Stimulated activated CD4-positive, alpha-beta T cell treated with anti-CD3 and anti-CD28 coated beads, TNF-alpha, amount 100 ng/mL, for 4 hours (primary cell): ENCODE results near the gene DPYSL3.
"Not testable (repeated sequence)": the region's sequence is repeated elsewhere in the genome, so short reads cannot be mapped to it uniquely, and the experiment has no call there.

Experiments
- DNase-seq, 3 experiments: peaks; one replicate each; pipeline ENCODE4 v3.0.0-alpha.2; 2020; ENCODE audit warnings: low read depth in 3 of 3

The DPYSL3 gene

DNA sequence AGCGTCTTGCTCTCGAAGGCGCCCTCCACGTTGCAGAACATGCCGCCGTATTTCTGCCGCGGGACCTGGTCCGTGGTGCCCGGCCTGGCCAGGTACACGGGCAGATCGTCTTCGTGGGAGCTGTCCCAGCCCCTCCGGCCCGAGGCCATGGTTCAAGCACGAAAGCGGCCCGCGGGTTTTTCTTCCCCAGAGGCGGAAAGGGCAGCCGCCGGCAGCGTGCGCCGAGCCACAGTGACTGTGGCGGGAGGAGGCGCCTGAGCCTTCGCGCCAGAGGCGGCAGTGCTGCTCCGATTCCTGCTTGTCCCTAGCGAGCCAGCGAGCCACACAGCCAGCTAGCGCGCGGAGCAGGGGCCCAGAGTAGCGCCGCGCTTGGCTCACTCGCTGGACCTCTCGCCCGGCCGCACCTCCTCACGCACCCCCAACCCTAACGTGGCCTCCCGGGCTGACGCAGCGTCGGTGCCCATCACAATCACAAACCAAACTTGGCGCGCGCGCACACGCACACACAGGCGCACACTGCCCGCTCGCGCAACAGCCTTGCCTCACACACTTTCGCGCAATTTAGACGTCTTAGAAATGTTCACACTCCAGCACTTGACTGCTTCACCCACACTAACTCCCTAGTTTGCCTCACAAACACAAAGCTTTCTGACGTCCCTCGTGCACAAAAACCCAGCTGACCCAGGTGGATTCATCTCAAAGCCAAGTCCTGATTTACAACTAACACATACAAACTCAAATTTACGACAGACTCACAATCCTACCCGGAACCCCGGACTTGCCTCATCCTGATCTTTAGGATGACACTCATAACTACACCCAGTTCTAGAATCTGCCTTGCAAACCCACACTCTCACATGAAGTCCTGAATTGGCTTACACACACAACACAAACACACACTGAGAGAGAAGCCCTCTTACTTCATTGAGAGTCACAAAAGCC, at the start of gene DPYSL3:
TSS of gene DPYSL3 (minus strand) at position 359 of the 942 bp plus-strand sequence. CDS start at position 149, 210 bp downstream.
- DNase-seq, result no peak

- DNase-seq, result no peak
These were observed 49.0 kb upstream of the DPYSL3 start for GRCh38 chr5:147558826-147559225.

DNA sequence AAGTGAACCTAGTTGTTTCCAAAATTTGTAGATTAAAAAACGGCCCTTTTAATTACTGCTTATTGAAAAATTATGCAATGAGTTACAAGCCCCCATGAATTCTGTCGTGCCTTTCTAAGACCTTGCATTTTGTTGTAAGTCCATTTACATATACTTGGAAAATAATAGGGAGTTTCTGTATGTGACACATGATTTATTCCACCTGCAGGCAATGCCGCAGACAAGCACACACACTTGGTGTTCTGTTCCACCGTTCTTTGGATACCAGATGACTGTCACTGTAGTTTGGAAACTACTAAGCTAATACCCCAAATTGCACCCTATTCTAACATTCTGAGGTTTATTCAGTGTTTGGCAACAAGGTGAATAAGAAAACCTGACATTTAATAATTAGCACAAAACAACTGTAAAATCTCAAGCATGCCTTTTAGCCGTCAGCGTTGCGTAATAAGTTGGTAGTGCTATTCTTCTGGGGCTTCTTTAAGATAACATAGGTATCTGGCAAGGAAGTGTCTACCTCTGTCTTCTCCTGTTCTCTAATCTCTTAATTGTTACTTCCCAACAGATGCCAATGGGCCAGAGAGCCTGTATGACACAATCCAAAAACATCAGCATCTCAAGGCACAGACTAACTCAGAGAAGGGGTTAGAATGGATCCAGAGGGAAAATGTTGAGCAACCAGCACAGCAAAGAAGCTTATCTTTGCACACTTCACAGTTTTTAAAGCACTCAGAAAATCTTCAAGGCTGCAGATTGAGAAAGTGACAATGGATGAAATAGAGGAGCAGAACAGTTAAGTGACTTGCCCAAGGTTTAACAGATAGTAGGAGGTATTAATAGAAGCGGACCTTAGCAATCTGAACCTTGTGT, 48.2 kb upstream of the DPYSL3 start:
- no peak for DNase-seq

DNA sequence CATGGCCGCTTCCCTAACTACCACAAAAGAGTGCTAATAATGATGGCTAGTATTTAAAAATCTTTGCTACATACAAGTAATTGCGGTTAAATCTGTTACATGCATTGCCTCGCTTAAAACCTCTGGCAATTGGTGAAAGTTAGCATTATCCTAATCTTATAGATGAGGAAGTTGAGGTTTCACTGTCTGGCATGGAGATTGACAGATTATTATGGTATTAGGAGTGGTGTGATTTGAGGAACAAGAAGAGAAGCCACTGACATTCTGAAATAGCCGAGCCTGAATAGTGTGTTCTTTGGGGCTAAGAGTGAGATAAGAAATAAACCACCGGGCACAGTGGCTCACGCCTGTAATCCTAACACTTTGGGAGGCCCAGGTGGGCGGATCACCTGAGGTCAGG, 45.3 kb upstream of the DPYSL3 start:
- no peak for DNase-seq

DNA sequence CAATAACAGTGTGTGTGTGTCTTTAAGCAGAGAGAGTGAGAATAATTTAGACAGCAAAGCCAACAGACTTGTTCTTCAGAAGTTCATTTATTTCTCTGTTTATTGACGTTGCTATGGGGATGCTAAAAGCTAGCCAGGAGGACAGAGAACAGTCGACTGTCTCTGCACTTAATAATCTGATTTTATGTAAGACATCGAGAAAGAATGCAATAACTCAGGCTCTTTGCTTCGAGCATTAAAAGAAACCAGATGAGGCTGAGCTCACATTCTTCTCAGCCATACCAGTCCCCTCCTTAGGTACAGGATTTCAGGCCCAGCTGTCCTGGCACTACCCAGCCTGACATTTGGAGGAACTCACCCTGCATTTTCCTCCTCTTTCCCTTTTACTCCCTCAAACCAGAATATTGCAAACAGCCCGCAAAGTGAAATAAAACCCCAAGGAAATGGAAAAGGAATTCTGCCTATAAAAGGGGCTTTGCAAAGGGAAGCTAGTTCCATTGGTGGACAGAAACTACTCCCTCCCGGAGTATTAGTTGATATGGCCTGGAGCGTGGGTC, 44.5 kb upstream of the DPYSL3 start:
- DNase-seq, result no peak

GRCh38 chr5:147553817-147554216, 43.9 kb upstream of the DPYSL3 start:
- not testable (repeated sequence) for DNase-seq

- no peak for DNase-seq
These were observed 43.0 kb upstream of the DPYSL3 start for GRCh38 chr5:147552897-147553296.

DNA sequence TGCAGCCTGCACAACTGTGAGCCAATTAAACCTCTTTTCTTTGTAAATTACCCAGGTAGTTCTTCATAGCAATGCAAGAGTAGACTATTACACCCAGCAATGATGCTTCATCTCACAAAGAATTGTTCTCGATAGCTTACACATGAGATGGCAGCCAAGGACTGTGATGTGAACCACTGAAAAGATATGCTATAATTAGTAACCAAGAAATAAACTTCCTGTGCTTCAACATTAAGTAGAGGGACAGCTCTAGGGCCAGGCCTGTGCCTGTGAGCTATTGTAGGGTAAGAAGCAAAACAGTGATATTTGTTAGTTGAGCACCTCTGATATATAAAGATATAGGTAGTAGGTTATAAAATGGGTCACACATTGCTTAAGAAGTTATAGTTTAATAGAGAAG, 41.8 kb upstream of the DPYSL3 start:
- DNase-seq, result no peak

- no peak for DNase-seq
These were observed 37.9 kb upstream of the DPYSL3 start for GRCh38 chr5:147547730-147548129.

- DNase-seq, result no peak
These were observed 34.7 kb upstream of the DPYSL3 start for GRCh38 chr5:147544556-147544955.

DNA sequence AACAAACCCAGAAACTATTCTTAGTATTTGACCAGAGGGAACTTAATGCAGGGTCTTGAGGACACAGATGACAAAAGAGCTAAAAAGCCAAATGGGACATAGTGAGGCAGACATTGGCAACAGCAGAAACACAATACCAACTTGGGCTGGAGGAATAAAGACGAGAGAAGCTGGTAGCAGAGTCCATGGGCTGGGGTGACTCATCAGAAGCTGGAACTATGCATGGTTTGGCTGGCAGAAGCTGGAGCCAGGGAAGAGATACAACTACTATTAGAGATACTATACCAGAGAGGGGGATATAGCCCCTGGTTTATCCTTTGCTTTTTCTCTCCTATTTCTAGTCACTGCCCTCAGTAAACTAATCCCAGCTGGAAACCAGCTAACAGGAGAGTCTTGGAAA, 29.2 kb upstream of the DPYSL3 start:
- DNase-seq, result no peak

- DNase-seq, result no peak
These were observed 28.4 kb upstream of the DPYSL3 start for GRCh38 chr5:147538236-147538635.

GRCh38 chr5:147534172-147534951, 24.5 kb upstream of the DPYSL3 start:
- no peak for DNase-seq

DNA sequence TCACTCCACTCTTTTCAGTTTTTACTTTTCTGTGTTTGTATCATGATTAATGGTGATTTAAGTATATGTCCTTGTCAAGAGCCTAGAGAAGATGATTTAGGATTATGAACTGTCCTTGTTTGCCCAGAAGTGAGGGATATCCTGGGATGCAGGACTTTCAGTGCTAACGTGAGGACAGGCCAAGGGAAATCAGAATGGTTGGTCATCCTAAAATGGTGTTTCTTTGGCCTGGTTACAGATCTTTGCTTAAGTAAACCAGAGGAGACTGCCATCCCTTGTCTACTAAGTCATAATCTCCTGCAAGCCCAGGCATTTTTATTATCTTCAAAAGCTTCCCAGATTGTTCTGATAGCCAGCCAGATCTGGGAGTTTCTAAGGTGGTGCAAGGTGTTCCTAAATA, 22.3 kb upstream of the DPYSL3 start:
- DNase-seq, result no peak

GRCh38 chr5:147530530-147531389, 20.9 kb upstream of the DPYSL3 start:
- no peak for DNase-seq

- no peak for DNase-seq
These were observed 13.2 kb upstream of the DPYSL3 start for GRCh38 chr5:147523069-147523468.

DNA sequence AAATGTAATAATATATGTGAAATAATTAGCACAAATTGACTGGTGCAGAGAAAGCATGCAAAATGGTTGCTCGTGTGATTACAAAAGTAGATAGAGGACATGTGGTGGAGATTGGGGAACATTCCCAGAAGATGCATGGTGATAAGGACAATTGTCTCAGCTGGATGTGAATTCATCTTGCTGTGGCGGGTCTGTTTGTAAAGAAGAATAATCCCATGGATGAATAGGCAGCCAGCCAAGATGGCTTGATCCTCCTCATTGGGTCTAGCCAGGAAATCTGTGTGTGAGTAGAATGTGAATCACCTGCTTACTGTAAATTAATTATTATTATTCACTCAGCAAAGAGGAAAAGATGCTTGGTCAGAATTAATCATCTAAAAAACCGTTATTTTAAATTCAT, 12.6 kb upstream of the DPYSL3 start:
- no peak for DNase-seq

DNA sequence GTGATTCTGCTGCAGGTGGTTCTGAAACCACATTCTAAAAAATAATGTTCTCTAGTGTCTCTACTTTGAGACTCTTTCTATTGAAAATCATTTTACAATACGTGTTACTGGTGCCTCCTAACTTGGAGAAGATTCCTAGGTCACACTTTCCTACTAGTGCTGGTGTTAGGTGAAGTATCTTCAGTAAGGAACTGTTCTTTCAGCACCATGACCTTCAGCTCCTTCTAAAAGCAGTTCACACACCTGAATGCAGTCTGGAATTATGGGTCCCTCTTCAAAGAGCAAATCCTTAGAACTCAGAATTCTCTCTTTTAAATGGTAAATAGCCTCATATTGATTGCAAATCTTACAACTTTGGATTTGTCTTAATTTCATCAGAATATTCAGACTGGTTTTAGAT, 10.6 kb upstream of the DPYSL3 start:
- DNase-seq, result no peak

DNA sequence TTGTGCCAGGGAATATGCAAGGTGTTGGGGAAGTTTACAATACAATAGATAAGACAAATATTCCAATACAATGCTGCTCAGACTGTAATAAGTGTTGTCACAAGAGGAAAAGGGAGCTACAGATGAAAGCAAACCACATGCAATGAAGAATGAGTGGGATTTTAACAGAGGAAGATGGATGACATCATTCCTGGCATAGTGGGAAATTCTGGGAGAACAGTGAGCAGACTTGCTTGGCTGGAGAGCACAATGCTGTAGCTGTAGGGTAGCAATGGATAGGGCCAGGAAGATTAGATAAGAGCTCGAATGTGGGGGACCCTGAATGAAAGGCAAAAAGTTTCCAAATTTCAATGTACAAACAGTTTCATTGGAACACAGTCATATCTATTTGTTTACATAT, 9.5 kb upstream of the DPYSL3 start:
- no peak for DNase-seq

DNA sequence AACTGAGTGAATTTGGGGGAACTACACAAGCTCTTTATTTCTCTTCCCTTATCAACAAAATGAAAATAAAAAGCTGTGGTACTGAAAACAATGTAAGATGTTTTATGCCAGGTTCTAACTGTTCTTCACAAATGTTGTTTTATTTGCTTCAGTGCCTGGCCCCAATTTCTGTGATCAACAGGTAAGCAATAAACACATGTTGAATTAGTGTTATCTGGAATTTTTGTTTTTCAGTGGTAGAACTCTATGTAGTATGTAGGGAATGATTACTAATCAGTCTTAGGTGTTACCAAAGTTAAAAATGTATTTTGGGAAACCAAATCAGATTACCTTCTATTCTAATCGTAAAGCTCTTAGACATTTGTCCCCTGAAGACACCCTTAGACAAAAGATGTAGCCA, 7.5 kb upstream of the DPYSL3 start:
- no peak for DNase-seq

- DNase-seq, result no peak
These were observed 5.4 kb upstream of the DPYSL3 start for GRCh38 chr5:147515269-147515668.
